BE2C (cell line): ENCODE measurements around the gene MYOZ3.

Experiments used
- DNase-seq: peaks from one replicate; pipeline ENCODE4 v3.0.0-alpha.2; 2020
- H3K27me3 ChIP-seq: fragments of 250-450 bp; sonication (Bioruptor Pico); 2 replicates; pipeline ENCODE4 v1.5.1; 2020; ENCODE audit warnings: mild to moderate bottlenecking
- H3K36me3 ChIP-seq: fragments of 250-450 bp; sonication (Bioruptor Pico); 2 replicates; pipeline ENCODE4 v1.5.1; 2020; ENCODE audit warnings: mild to moderate bottlenecking
- H3K4me1 ChIP-seq: fragments of 250-450 bp; sonication (Bioruptor Pico); 2 replicates; pipeline ENCODE4 v1.5.1; 2020
- H3K4me3 ChIP-seq: 2 replicates; pipeline ENCODE4 v1.5.1; 2011; ENCODE audit warnings: low read depth, low read length
- H3K9me3 ChIP-seq: fragments of 250-450 bp; sonication (Bioruptor Pico); 2 replicates; pipeline ENCODE4 v1.5.1; 2020
- CTCF ChIP-seq: IDR thresholded peaks from 2 replicates; pipeline ENCODE4 v1.5.1; 2012; ENCODE audit warnings: mild to moderate bottlenecking, low read depth, low read length

MYOZ3 gene

GRCh38 chr5:150692276-150692675 is 31.2 kb downstream of the MYOZ3 start:
- Histone ChIP-seq H3K27me3 (no peaks in the 10 kb centered on the region), H3K9me3 (no peaks in the 10 kb centered on the region; the same call in 1 of the 2 replicates), H3K36me3 (peaks cover 69% of the 10 kb centered on the region), H3K4me1 (no peaks in the 10 kb centered on the region), H3K4me3 (no peak overlapping the region)
- no peak for TF ChIP-seq CTCF
- DNase-seq: no peak

- TF ChIP-seq CTCF: no peak
- no peak for DNase-seq
- Histone ChIP-seq H3K27me3 (no peaks in the 10 kb centered on the region), H3K4me3 (no peak overlapping the region), H3K9me3 (no peaks in the 10 kb centered on the region; the same call in 1 of the 2 replicates), H3K36me3 (peaks cover 81% of the 10 kb centered on the region), H3K4me1 (no peaks in the 10 kb centered on the region)
These were observed 33.6 kb downstream of the MYOZ3 start for GRCh38 chr5:150694612-150695011.

- Histone ChIP-seq H3K4me1 (no peaks in the 10 kb centered on the region), H3K27me3 (no peaks in the 10 kb centered on the region), H3K9me3 (no peaks in the 10 kb centered on the region), H3K36me3 (peaks cover 32% of the 10 kb centered on the region), H3K4me3 (peak overlapping the region; percentile 99)
- TF ChIP-seq CTCF: no peak
- no peak for DNase-seq
These were observed 39.2 kb downstream of the MYOZ3 start for GRCh38 chr5:150700246-150700593.

- H3K4me1 ChIP-seq: no peaks in the 10 kb centered on the region
- H3K4me3 ChIP-seq: peak within 1 kb of the TSS; percentile 99
- H3K27me3 ChIP-seq: no peaks in the 10 kb centered on the region
- H3K9me3 ChIP-seq: no peaks in the 10 kb centered on the region
- peak; percentile 91 for DNase-seq
- TF ChIP-seq CTCF: peak; percentile 59
- peaks cover 27% of the 10 kb centered on the region for H3K36me3 ChIP-seq
These were observed 39.7 kb downstream of the MYOZ3 start, which contains the start of gene RBM22 for GRCh38 chr5:150700594-150701377. Gene RBM22, minus strand, starts transcription at chr5:150701062. Its CDS starts 77 bp downstream, at chr5:150700985.

GRCh38 chr5:150703762-150704161 is 42.7 kb downstream of the MYOZ3 start:
- Histone ChIP-seq H3K4me1 (no peaks in the 10 kb centered on the region), H3K27me3 (no peaks in the 10 kb centered on the region), H3K9me3 (no peaks in the 10 kb centered on the region), H3K4me3 (no peak overlapping the region), H3K36me3 (peaks cover 5% of the 10 kb centered on the region)
- TF ChIP-seq CTCF: no peak
- DNase-seq: no peak

GRCh38 chr5:150706776-150707390 is 45.8 kb downstream of the MYOZ3 start:
- Histone ChIP-seq H3K4me3 (no peak overlapping the region), H3K27me3 (no peaks in the 10 kb centered on the region), H3K36me3 (peaks cover 28% of the 10 kb centered on the region), H3K4me1 (no peaks in the 10 kb centered on the region), H3K9me3 (no peaks in the 10 kb centered on the region)
- DNase-seq: no peak
- no peak for TF ChIP-seq CTCF
